GM21526 (cell line): ENCODE data around the gene EPHA1.

Experiments used
- ATAC-seq: cut with Tn5 transposase; IDR thresholded peaks from one replicate; pipeline ENCODE4 v1.9.1; 2021; ENCODE audit warnings: moderate library complexity; ENCODE audit not compliant: unreplicated experiment, low FRiP score

EPHA1 gene

GRCh38 chr7:143408686-143409561, at the start of gene EPHA1:
Gene EPHA1 (minus strand): TSS chr7:143408856. CDS start chr7:143408805, 51 bp downstream.
- no peak for ATAC-seq

DNA sequence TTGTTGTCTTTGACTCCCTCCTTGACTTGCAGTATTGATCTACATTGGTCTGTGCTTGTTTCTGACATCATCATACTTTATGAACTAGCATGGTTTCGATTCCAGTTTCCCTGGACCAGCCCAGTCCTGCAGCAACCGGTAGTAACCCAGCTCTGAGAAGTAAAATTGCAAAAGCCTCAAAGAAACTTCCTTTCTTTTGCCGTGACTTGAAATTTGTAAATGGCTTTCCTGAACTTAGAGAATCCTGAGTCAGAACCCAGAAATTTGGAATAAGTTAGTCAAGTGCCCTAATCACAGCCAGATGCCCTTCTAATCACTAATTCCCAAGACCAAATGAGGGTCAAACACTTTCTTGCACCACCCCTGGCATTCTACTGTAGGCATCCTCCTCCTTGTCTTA, 49.6 kb upstream of the EPHA1 start:
- ATAC-seq, result no peak

DNA sequence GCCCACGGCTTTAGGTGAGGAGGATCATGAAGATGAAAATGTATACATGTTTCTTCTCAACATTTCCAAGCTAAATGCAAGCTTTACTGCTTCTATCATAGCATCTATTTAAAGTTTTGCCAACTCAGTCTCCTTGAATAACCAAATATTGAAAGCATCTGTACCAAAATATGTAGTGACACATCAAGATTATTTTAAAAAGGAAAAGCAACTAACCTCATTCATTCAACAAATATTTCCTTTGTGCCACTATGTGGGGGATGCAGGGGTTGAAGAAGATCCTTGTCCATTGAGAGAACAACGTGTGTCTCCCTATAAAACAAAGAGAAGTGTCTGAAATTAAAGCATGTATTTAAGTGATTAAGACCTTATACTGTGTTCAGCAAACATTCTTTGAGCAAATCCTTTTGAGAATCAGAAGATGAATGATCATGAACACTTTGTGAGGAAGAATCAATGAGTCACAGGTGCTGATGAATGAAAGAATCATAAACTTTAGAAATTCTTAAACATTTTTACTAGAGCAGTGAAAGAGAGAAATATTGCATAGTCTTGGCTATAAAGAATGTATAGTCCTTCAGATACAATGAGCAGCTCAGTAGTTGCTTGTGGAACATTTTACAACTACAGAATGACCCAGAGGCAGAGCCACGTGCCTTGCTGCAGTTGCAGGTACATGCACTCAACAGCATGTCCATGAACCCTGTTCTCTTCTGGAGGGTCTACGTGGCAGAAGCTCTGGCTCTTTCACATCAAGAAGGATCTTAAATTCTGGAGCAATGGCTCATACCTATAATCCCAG, 48.5 kb upstream of the EPHA1 start:
- ATAC-seq, result no peak

DNA sequence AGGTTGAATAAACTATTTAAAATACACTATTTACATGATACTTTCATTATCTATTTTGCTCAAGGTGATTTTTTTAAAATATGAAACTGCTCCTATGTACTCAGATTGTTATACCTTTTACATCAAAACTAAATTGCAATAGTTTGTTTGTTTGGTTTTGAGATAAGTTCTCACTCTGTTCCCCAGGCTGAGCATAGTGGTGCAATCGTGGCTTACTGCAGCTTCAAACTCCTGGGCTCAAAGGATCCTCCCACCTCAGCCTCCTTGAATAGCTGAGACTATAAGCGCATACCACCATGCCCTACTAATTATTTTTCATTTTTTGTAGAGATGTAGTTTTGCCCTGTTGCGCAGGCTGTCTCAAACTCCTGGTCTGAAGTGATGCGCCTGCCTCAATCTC, 47.3 kb upstream of the EPHA1 start:
- no peak for ATAC-seq

DNA sequence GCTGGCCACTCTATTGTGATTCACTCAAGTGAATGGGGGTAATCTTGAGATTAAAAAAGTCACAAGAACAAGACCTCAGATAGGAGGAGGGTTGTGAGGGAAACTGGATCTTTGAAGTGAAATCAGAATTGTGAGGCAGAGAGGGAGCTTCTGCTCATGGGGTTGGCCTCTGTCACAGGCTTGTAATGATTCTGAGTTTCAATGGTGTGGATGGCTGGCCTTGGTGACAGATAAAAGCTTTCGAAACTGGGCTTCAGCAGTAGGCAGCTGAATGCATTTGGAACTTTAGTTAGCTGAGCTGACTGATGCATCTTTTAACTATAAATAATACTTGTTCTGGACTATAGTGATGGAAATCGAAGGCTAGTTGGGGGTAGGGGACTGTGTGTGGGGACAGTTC, 46.8 kb upstream of the EPHA1 start:
- ATAC-seq, result no peak

DNA sequence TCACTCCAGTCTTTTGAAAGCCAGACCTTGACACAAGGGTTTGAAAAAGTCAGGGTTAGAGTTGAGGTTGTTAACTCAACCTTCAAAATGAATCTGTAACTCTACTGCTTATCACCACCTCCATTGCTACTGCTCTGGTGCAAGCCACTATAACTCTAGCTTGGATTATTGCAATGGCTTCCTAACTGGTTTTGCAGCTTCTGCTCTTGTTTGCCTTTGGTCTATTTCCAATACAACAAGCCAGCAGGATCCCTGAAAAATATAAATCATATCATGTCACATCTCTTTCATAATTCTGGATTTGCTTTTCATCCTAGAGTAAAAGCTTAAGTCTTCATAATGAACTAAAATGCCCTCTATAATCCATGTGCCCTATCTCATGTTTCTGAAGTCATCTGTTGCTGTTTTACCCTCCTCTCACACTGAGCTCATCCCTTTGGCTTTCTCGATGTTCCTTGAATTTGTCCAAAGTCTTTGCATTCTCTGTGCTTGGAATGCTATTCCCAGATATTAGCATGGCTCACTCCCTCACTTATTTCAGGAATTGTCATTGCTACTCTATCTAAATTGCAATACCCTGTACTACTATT, 45.5 kb upstream of the EPHA1 start:
- no peak for ATAC-seq

GRCh38 chr7:143452495-143452894, 43.8 kb upstream of the EPHA1 start:
- ATAC-seq, result no peak

DNA sequence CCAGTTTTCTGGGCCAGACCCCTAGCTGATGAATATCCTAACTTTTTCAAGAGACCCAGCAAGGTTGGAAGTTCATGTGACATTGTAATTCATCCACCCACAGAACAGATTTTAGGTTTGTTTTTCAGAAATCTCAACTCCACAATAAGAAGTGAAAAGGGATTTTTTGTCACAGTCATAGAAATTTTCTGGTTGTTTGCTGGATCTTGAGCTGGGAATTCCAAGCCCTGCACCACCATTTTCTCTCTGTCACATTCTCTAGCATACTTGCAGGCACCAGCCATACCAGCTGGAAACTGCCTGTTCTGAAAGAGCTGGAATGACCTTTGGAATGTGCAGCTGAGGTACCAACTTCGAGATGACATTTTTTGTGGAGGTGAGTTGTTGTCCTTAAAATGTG, 43.1 kb upstream of the EPHA1 start:
- ATAC-seq, result no peak

DNA sequence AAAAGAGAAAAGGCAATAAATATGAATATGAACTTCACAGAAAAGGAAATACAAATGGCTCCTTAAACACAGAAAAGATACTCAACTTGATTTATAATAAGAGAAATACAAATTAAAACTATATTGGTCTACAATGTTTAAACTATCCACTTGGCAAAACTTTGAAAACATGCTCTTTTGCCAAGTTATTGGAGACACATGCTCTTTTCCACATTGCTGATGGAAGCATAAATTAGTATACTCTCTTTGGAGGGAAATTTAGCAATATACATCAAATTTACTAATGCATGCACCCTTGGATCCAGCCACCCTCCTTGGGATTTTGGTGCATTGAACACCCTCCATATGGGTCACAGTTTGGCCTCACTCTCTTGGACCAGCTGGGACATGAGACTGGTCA, 42.5 kb upstream of the EPHA1 start:
- ATAC-seq, result no peak

GRCh38 chr7:143449793-143450192, 41.1 kb upstream of the EPHA1 start:
- no peak for ATAC-seq

GRCh38 chr7:143448429-143448828, 39.8 kb upstream of the EPHA1 start:
- ATAC-seq, result no peak

- ATAC-seq, result no peak
Measured at GRCh38 chr7:143447466-143447865, 38.8 kb upstream of the EPHA1 start.

DNA sequence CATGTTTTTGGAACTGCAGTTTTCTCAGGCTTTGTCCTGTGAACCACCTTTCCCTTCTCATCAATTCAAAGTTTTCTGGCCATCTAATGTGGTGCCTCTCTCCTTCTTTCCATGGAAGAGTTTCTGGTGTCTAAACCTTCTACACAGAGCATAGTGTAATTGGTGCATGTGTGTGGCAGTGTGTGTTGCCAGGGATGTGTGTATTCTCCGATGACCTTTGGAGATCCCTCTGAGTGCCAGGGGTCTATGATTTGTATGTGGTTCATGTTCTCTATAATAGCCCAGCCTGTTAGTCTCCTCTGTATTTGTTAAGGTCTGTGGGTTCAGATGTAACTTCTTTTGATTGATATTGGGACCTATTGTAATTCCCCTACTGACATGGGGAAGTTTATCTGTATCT, 36.1 kb upstream of the EPHA1 start:
- ATAC-seq, result no peak

- no peak for ATAC-seq
Measured at GRCh38 chr7:143444063-143444782, 35.6 kb upstream of the EPHA1 start.

GRCh38 chr7:143443153-143443552, 34.5 kb upstream of the EPHA1 start, which contains the start of gene TAS2R60:
Gene TAS2R60 (plus strand): TSS chr7:143443453. CDS start chr7:143443453, 0 bp downstream.
- no peak for ATAC-seq

GRCh38 chr7:143439866-143440265, 31.2 kb upstream of the EPHA1 start:
- ATAC-seq, result no peak

GRCh38 chr7:143437578-143437977, 28.9 kb upstream of the EPHA1 start:
- ATAC-seq, result no peak

DNA sequence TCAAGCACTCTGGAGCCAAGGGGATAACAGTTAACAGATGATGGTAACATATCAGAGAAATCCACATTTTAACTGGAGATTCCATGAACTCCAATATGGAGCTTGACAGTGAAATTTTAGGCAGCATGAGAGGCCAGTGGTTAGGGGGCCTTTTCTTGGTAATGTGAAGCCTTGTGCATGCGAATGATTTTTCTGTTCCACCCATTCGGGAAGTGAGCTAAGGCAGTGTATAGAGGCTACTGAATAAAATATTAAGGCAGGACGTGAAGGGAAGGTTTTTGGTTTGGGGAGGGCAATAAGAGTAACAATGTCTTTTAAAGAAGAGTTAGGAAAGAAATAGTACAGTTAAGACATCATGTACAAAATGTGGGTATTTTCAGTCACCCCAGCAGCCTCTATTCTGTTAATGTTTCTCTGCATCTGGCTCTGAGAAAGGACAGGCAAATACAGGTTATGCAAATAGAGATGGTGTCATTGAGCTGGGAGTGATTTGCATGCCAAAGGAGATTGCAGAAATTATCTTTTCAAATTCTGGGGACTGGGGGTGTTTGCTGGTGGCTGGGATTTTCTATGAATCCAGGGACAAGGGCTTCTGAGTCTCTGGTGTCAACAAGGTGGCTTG, 27.8 kb upstream of the EPHA1 start:
- ATAC-seq, result no peak

GRCh38 chr7:143435266-143435665, 26.6 kb upstream of the EPHA1 start:
- ATAC-seq, result no peak

GRCh38 chr7:143434660-143435059, 26.0 kb upstream of the EPHA1 start:
- ATAC-seq, result no peak
